ENCODE measurements around the gene RASSF7. TPM values are rescaled to one million over a fixed set of nuclear protein-coding genes. Genes with fewer than 3 reads are reported as not detected.
A peak's percentile ranks its signal among the peaks of the same experiment; 100 is the strongest.

Gene RASSF7, protein sequence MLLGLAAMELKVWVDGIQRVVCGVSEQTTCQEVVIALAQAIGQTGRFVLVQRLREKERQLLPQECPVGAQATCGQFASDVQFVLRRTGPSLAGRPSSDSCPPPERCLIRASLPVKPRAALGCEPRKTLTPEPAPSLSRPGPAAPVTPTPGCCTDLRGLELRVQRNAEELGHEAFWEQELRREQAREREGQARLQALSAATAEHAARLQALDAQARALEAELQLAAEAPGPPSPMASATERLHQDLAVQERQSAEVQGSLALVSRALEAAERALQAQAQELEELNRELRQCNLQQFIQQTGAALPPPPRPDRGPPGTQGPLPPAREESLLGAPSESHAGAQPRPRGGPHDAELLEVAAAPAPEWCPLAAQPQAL
- total RNA-seq (2021; fragmentation: NEBNext Ultra II Directional; extraction: Animal tissue kit (Norgen Biotek cat#: 25700)) (20.6 and 22.3 TPM in 2 replicates), polyA plus RNA-seq (2011; rRNA removed) (43.9 and 60.6 TPM in 2 replicates), polyA minus RNA-seq (2011; rRNA and poly(A)+ RNA removed) (4.3 and 7.4 TPM in 2 replicates)
- polyA plus RNA-seq (2011; cell fraction: cytosol; rRNA removed) = 52.5 TPM
- 130 TPM for polyA plus RNA-seq (2011; cell fraction: nucleus; rRNA removed)
- polyA plus RNA-seq (2012, experiment 1 of 2) = 13.9 to 27.0 TPM (median 25.1 TPM) in 4 replicates
- polyA plus RNA-seq (2012, experiment 2 of 2) = 16.0 TPM
- polyA plus RNA-seq (2013, experiment 1 of 2) = 16.2 TPM
- 15.3 TPM for polyA plus RNA-seq (2013, experiment 2 of 2)
- 14.5 TPM for polyA minus RNA-seq (2011; cell fraction: cytosol; rRNA and poly(A)+ RNA removed)
- 19.7 TPM for polyA minus RNA-seq (2011; cell fraction: nucleus; rRNA and poly(A)+ RNA removed)
- long read RNA-seq, experiment 1, partial matches to known transcripts = 5 of 7 reads
- long read RNA-seq, experiment 1, other reads (novel, unspliced or antisense) = 1 of 7 reads
- long read RNA-seq, experiment 2, partial matches to known transcripts = 0 of 1 reads
- long read RNA-seq, experiment 2, other reads (novel, unspliced or antisense) = 1 of 1 reads

DNA sequence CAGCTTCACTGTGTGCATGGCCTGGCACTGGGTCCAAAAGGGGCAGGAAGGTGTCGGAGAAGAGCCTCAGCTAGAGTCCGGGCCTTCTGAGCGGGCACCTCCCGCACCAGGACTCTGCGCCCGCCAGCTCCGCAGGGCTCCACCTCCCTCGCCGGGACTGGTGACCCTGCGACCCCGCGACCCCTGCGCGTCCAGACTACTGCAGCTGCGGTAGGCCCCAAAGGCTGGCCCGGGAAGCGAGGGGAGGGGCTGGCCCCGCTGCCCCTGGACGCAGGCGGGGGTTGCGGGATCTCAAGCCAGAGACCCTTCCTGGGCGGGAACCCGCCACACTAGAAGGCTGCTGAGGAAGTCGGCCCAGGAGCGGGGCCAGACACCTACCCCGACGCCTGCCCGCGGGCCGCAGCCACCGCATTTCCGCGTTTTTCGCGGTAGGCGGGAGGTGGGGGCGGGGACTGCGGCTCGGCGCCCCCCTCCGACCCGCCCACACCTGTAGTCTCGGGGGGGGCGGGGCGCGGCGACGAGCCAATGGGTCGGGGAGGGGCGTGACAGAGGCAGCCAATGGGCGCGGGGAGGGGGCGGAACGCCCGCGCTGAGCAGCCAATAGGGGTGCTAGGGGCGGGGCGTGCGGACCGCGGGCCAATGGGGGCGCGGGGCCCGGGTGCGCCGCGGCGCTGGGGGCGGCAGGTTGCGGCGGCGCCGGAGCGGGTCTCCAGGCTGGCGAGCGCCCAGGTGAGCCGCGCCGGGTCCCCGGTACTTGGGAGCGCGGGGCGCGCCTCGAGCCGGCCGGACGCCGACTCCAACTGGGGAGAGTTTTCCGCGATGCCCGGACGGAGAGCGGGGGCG, at the start of gene RASSF7, which contains the start of gene LMNTD2:
Gene RASSF7, plus strand, starts transcription at position 666 of the 843 bp plus-strand sequence. CDS start 799 bp downstream, outside the sequence.
Gene LMNTD2, minus strand, starts transcription at position 434 of the 843 bp plus-strand sequence. Its CDS starts 22 bp downstream, at position 412.
- Histone ChIP-seq H3K27me3 (replicated peaks in 1 of 4; ENCODE audit: control insufficient read depth in 3 of 4, extremely low read depth in 1 of 4, insufficient read depth in 3 of 4, low read length in 3 of 4) (peaks cover 13 to 28% (median 25%) of the 10 kb centered on the region in 4 experiments), H3K4ac (replicated peaks; ENCODE audit: insufficient read length, low read depth, low read length) (peak within 1 kb of the TSS; percentile 72), H3K9ac (replicated peaks in 1 of 4; ENCODE audit: extremely low read depth in 1 of 4, low read depth in 3 of 4, low read length in 3 of 4) (peak within 1 kb of the TSS; percentile 45 to 68 (median 59); a peak in 6 of 7 replicates), H3K79me1 (ENCODE audit: low read depth, low read length) (peaks cover 8% of the 10 kb centered on the region), H2BK120ac (replicated peaks; ENCODE audit: low read depth, low read length) (no peak within 1 kb of the TSS), H2AK5ac (ENCODE audit: low read depth, low read length) (peak within 1 kb of the TSS; percentile 24; the same call in 1 of the 2 replicates), H3K18ac (ENCODE audit: extremely low read depth, low read length) (peak within 1 kb of the TSS; percentile 60), H4K8ac (ENCODE audit: extremely low read depth, insufficient read depth, low read length) (peak within 1 kb of the TSS; percentile 91), H3K23me2 (ENCODE audit: low read depth, low read length) (peaks cover 16% of the 10 kb centered on the region; the same call in 1 of the 2 replicates), H3K23ac (ENCODE audit: insufficient read length) (no peak within 1 kb of the TSS), H3K36me3 (ENCODE audit: control insufficient read depth in 2 of 4, insufficient read depth in 4 of 4, low read length in 3 of 4) (peaks cover 0 to 8% (median 4%) of the 10 kb centered on the region in 4 experiments; a peak in 5 of 8 replicates), H3K4me3 (ENCODE audit: extremely low read depth in 1 of 4, insufficient read depth in 2 of 4, low read depth in 3 of 4, low read length in 4 of 4) (peak within 1 kb of the TSS; percentile 63 to 95 (median 77)), H2BK12ac (ENCODE audit: low read depth, low read length) (peak within 1 kb of the TSS; percentile 50; the same call in 1 of the 2 replicates), H4K5ac (ENCODE audit: insufficient read length, low read depth, low read length) (peak within 1 kb of the TSS; percentile 60), H2BK20ac (ENCODE audit: low read length) (no peak within 1 kb of the TSS), H3K9me3 (ENCODE audit: insufficient read depth in 2 of 2, low read depth in 1 of 2, low read length in 1 of 2) (no peaks in the 10 kb centered on the region), H2BK5ac (ENCODE audit: low read depth, low read length) (peak within 1 kb of the TSS; percentile 66; the same call in 1 of the 2 replicates), H3K14ac (ENCODE audit: insufficient read length) (no peak within 1 kb of the TSS), H2AFZ (ENCODE audit: low read length) (no peak within 1 kb of the TSS), H4K91ac (replicated peaks; ENCODE audit: insufficient read length, low read length) (peak within 1 kb of the TSS; percentile 49), H2BK15ac (ENCODE audit: low read length) (no peak within 1 kb of the TSS; the same call in 1 of the 2 replicates), H4K20me1 (replicated peaks in 1 of 2; ENCODE audit: control insufficient read depth in 1 of 2, insufficient read depth in 2 of 2, low read length in 2 of 2) (peaks cover 9 to 19% of the 10 kb centered on the region in 2 experiments), H3K79me2 (ENCODE audit: control insufficient read depth in 1 of 2, insufficient read depth in 2 of 2, low read length in 2 of 2) (peaks cover 0 to 4% of the 10 kb centered on the region in 2 experiments; a peak in 1 of 4 replicates), H3K4me2 (ENCODE audit: insufficient read depth in 1 of 2, low read depth in 2 of 2, low read length in 2 of 2) (peak within 1 kb of the TSS; percentile 74 to 78), H3K27ac (ENCODE audit: low read depth, low read length) (no peak within 1 kb of the TSS; the same call in 1 of the 2 replicates), H3K56ac (replicated peaks; ENCODE audit: insufficient read length, low read depth, low read length) (peak within 1 kb of the TSS; percentile 46), H3K4me1 (replicated peaks in 1 of 4; ENCODE audit: control insufficient read depth in 3 of 4, insufficient read depth in 4 of 4, low read length in 3 of 4) (peaks cover 0 to 32% (median 12%) of the 10 kb centered on the region in 4 experiments; a peak in 6 of 7 replicates)
- DNase-seq (ENCODE audit: low read depth in 1 of 2, low spot score in 2 of 2) = peak; percentile 73 to 98
- ChIA-PET POLR2A (ENCODE audit: partially characterized antibody) (interaction anchor here (0.9 to 2.4 kb wide), 8 partner anchors 8 to 236 kb away, joined by 3 to 12 read pairs (median 4); partner anchors contain the start of gene HRAS), CTCF (ENCODE audit: partially characterized antibody) (interaction anchor here (1.1 to 1.5 kb wide), 4 partner anchors 9 to 237 kb away, joined by 3 to 6 read pairs (median 4); partner anchors contain the start of gene PHRF1)
- WGBS, 2 experiments (ENCODE audit: extremely low coverage in 1 of 2, insufficient coverage in 1 of 2, insufficient read length in 1 of 2, insufficient replicate concordance in 2 of 2, low coverage in 1 of 2, low lambda C conversion rate in 2 of 2, missing lambda C conversion rate in 1 of 2) = 7% methylated on average over 22 of the region's 95 CpGs; no CpG with 5 or more reads in 1 of the 2 experiments
- FAIRE-seq = no peak
- no peak for TF ChIP-seq SIRT6 (IDR thresholded peaks at IDR 0.05; ENCODE audit: low read length)
- TF ChIP-seq POLR2A (IDR thresholded peaks at IDR 0.05; ENCODE audit: control extremely low read depth in 1 of 2, low read depth in 2 of 2, low read length in 2 of 2) = 0 out of 3 replicates have a peak, but pooled peaks of 1 of the 2 experiments have one; percentile 12
- no peak for TF ChIP-seq POLR2AphosphoS5 (IDR thresholded peaks at IDR 0.05; ENCODE audit: low read depth, low read length)
- TF ChIP-seq TEAD4 (IDR thresholded peaks at IDR 0.05; ENCODE audit: low read depth, low read length) = no peak
- peak; percentile 17; the same call in 1 of the 2 replicates for TF ChIP-seq TBP (IDR thresholded peaks at IDR 0.05; ENCODE audit: low read depth, low read length)
- peak; percentile 96 for TF ChIP-seq SP4 (IDR thresholded peaks at IDR 0.05; ENCODE audit: low read length)
- peak; percentile 56; the same call in 1 of the 2 replicates for TF ChIP-seq SP2 (IDR thresholded peaks at IDR 0.05; ENCODE audit: low read length)
- TF ChIP-seq SP1 (IDR thresholded peaks at IDR 0.05; ENCODE audit: low read depth, low read length) = peak; percentile 93
